Smooth muscle cell (in vitro differentiated cells): Measurements from ENCODE around the gene SHB. TPM values are rescaled to one million over a fixed set of nuclear protein-coding genes. Genes with fewer than 3 reads are reported as not detected.

ENCODE experiments used
- DNase-seq: peaks from one replicate; lab custom pipeline; 2025; ENCODE audit not compliant: unreplicated experiment; lab: John Stamatoyannopoulos, UW
- H2AFZ ChIP-seq: fragments of 200-600 bp; sonication (generic); 2 replicates; pipeline ENCODE4 v1.6.0; 2016; ENCODE audit warnings: antibody characterized with exemption, low read depth, mild to moderate bottlenecking
- H3F3A ChIP-seq: fragments of 200-600 bp; sonication (generic); 2 replicates; pipeline ENCODE4 v1.6.0; 2017; ENCODE audit warnings: antibody characterized with exemption, low read depth
- H3K27ac ChIP-seq: fragments of 200-600 bp; sonication (generic); 2 replicates; pipeline ENCODE4 v1.5.1; 2016; ENCODE audit warnings: low read depth, mild to moderate bottlenecking
- H3K27me3 ChIP-seq: fragments of 200-600 bp; sonication (generic); 2 replicates; pipeline ENCODE4 v1.6.1; 2016; ENCODE audit warnings: low read depth, mild to moderate bottlenecking
- H3K36me3 ChIP-seq: fragments of 200-600 bp; sonication (generic); 2 replicates; pipeline ENCODE4 v1.5.1; 2016; ENCODE audit warnings: low read depth
- H3K4me1 ChIP-seq: fragments of 200-600 bp; sonication (generic); 2 replicates; pipeline ENCODE4 v1.5.1; 2016; ENCODE audit warnings: low read depth
- H3K4me2 ChIP-seq: fragments of 200-600 bp; sonication (generic); 2 replicates; pipeline ENCODE4 v1.6.0; 2016; ENCODE audit warnings: mild to moderate bottlenecking
- H3K4me3 ChIP-seq: fragments of 200-600 bp; sonication (generic); 2 replicates; pipeline ENCODE4 v1.5.1; 2016; ENCODE audit warnings: mild to moderate bottlenecking
- H3K79me2 ChIP-seq: fragments of 200-600 bp; sonication (generic); 2 replicates; pipeline ENCODE4 v1.6.0; 2016; ENCODE audit warnings: low read depth, mild to moderate bottlenecking
- H3K9ac ChIP-seq: fragments of 200-600 bp; sonication (generic); 2 replicates; pipeline ENCODE4 v1.6.0; 2016; ENCODE audit warnings: low read depth
- H3K9me3 ChIP-seq: fragments of 200-600 bp; sonication (generic); replicated peaks from 2 replicates; pipeline ENCODE4 v1.5.1; 2016; ENCODE audit warnings: low read depth
- H4K20me1 ChIP-seq: fragments of 200-600 bp; sonication (generic); 2 replicates; pipeline ENCODE4 v1.6.0; 2016; ENCODE audit warnings: low read depth
- CTCF ChIP-seq: fragments of 200-600 bp; sonication (generic); IDR thresholded peaks from 2 replicates; pipeline ENCODE4 v1.5.1; 2017; ENCODE audit warnings: borderline replicate concordance, mild to moderate bottlenecking, antibody characterized with exemption; ENCODE audit not compliant: insufficient read depth, poor library complexity, severe bottlenecking
- WGBS: methylation state at CpG from one replicate; pipeline ENCODE4 v1.1.7; 2016; ENCODE audit warnings: low lambda C conversion rate; 5-methylcytosine and 5-hydroxymethylcytosine counted together
- polyA plus RNA-seq: library from polyadenylated mRNA; unstranded; fragments of >200 nt; fragmentation: Nextera tagmentation; extraction: Ambion mirVana; gene quantifications from 2 replicates; pipeline ENCODE4 v1.2.1, GENCODE V29; 2016
- total RNA-seq: library from RNA; depleted of rRNA; stranded (reverse); fragments of >200 nt; gene quantifications from 2 replicates; pipeline ENCODE4 v1.2.3, GENCODE V29; 2014

The SHB gene
- total and polyA plus RNA-seq, 2 experiments from 2014 or later, result 16.4 to 32.4 TPM

DNA sequence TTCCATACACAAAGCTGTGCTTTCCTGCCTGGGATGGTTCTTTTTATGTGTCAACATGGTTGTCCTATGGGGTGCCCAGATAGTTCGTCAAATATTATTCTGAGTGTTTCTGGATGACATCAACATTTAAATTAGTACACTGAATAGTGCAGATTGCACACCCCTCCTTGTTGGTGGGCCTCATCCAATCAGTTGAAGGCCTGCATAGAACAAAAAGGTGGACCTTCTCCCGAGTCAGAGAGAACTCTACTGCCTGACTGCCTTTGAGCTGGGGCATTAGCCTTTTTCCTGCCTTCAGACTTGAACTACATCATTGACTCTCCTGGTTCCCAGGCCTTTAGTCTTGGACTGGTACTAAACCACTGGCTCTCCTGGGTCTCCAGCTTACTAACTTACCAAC lies 80.4 kb downstream of the SHB start:
- H3K27me3 ChIP-seq, result no peaks in the 10 kb centered on the region
- no peaks in the 10 kb centered on the region for H3K36me3 ChIP-seq
- no peak overlapping the region for H3K4me3 ChIP-seq
- WGBS, result 67% methylated on average over 2 of the region's 2 CpGs
- H3F3A ChIP-seq, result no peaks in the 10 kb centered on the region
- no peak overlapping the region for H3K27ac ChIP-seq
- no peaks in the 10 kb centered on the region for H3K4me1 ChIP-seq
- no peak for TF ChIP-seq CTCF
- H3K9me3 ChIP-seq, result no peaks in the 10 kb centered on the region
- peaks cover 25% of the 10 kb centered on the region for H4K20me1 ChIP-seq
- H2AFZ ChIP-seq, result no peak overlapping the region
- peaks cover 79% of the 10 kb centered on the region for H3K79me2 ChIP-seq
- H3K9ac ChIP-seq, result no peak overlapping the region
- H3K4me2 ChIP-seq, result no peak overlapping the region
- DNase-seq, result no peak

DNA sequence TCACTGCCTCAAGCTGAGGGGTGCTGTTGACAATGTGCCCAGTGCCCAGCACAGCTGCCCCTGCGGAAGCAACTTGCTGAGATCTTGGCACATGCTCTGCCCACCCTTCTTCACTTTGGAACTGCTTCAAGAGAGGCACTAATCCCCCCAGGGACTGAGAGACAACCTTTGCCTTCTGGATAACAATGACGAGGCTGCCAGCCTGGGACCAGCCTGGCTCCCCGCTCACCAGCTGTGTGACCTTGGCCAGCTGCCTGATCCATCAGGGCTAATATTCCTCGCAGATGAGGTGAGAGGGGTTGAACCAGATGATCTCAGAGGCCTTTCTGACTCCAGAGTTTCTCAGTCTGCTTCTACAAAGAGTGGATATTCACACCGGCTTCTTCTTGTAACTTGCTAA lies 81.0 kb downstream of the SHB start:
- H3K4me1 ChIP-seq, result no peaks in the 10 kb centered on the region
- no peak overlapping the region for H3K9ac ChIP-seq
- H2AFZ ChIP-seq, result no peak overlapping the region
- no peak overlapping the region for H3K4me3 ChIP-seq
- H3K27ac ChIP-seq, result no peak overlapping the region
- H3K9me3 ChIP-seq, result no peaks in the 10 kb centered on the region
- no peak for TF ChIP-seq CTCF
- H3K36me3 ChIP-seq, result no peaks in the 10 kb centered on the region
- no peaks in the 10 kb centered on the region for H3F3A ChIP-seq
- no peak overlapping the region for H3K4me2 ChIP-seq
- H4K20me1 ChIP-seq, result peaks cover 25% of the 10 kb centered on the region
- 93% methylated on average over 5 of the region's 5 CpGs for WGBS
- peaks cover 79% of the 10 kb centered on the region for H3K79me2 ChIP-seq
- H3K27me3 ChIP-seq, result no peaks in the 10 kb centered on the region
- DNase-seq, result no peak

GRCh38 chr9:37987467-37987981 lies 81.5 kb downstream of the SHB start:
- Histone ChIP-seq H3K27me3 (no peaks in the 10 kb centered on the region), H3F3A (no peaks in the 10 kb centered on the region), H3K27ac (no peak overlapping the region), H4K20me1 (peaks cover 22% of the 10 kb centered on the region), H3K9ac (no peak overlapping the region), H3K79me2 (peaks cover 79% of the 10 kb centered on the region), H3K36me3 (no peaks in the 10 kb centered on the region), H3K4me2 (no peak overlapping the region), H3K9me3 (no peaks in the 10 kb centered on the region), H3K4me3 (no peak overlapping the region), H3K4me1 (no peaks in the 10 kb centered on the region), H2AFZ (no peak overlapping the region)
- no peak for DNase-seq
- WGBS, result 87% methylated on average over 7 of the region's 7 CpGs
- TF ChIP-seq CTCF, result no peak

DNA sequence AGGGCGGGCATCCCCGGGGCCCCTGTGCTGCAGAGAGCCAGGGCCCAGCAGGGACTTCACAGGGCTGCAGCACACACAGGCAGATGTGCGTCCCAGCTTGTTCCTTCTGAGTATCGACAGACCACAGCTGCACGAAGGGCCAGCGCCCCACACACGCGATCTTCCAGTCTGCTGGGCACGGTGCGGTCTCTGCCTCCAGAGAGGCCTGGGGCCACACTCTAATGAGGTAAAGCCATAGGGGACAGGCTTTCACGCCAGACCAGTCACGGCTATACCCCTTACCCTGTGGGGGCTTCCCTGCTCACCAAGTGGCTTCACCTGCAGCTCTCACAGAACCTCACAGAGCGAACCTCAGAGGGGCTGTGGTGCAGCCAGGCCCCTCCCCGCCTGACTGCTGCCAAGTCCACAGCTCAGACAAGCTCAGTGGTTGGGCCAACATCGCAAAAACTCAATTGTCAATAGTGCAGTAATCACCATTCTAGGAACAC lies 82.2 kb downstream of the SHB start:
- Histone ChIP-seq H4K20me1 (peaks cover 17% of the 10 kb centered on the region), H2AFZ (no peak overlapping the region), H3K9ac (no peak overlapping the region), H3F3A (no peaks in the 10 kb centered on the region), H3K4me2 (no peak overlapping the region), H3K4me3 (no peak overlapping the region), H3K27me3 (no peaks in the 10 kb centered on the region), H3K27ac (no peak overlapping the region), H3K79me2 (peaks cover 78% of the 10 kb centered on the region), H3K4me1 (no peaks in the 10 kb centered on the region), H3K36me3 (no peaks in the 10 kb centered on the region), H3K9me3 (no peaks in the 10 kb centered on the region)
- no peak for TF ChIP-seq CTCF
- WGBS, result 91% methylated on average over 10 of the region's 15 CpGs
- DNase-seq, result no peak
